Measurements from ENCODE around the gene SHH. TPM values are rescaled to one million over a fixed set of nuclear protein-coding genes. Genes with fewer than 3 reads are reported as not detected.
"Not testable (repeated sequence)": the region's sequence is repeated elsewhere in the genome, so short reads cannot be mapped to it uniquely, and the experiment has no call there.

The SHH gene
- total RNA-seq, 1 experiment from 2014 or later, result 7.9 TPM

GRCh38 chr7:155843426-155844018 lies 31.3 kb upstream of the SHH start:
- no peak for DNase-seq (ENCODE audit: extremely low read depth, low read depth)

DNA sequence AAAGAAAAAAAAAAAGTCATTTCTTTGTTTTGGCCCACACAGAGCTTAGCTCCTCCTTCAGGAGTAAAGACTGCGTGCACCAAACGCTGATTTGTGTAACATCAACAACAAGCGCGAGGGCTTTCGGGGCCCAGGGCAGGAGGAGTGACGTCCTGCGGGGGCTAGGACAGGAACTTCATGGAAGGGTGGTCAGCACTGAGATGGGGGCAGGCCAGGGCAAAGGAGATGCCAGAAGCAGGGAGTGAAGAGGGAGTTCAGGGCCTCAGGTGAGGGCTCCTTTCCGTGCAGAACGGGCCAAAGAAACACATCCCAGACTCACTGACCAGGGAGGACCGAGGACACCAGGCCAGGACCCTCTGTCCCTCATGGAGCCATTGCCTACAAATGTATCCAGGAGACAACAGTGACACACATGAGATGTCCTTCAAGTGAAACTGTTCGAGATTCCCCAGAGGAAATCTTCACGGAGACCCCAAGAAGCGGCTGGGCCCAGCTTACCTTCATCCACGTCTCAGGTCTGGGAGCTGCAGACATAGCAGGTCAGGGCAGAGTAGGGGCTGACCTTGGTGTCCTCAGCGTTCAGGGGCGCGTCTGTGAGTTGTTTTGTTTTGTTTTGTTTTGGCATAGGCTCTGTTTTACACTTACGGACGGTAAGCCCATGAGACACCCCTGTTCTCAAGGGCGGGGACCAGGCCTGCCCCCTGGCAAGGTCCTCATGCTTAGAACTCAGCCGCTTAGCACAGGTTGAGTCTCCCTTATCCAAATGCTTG lies 30.4 kb upstream of the SHH start:
- DNase-seq (ENCODE audit: extremely low read depth, low read depth), result no peak

- no peak for DNase-seq (ENCODE audit: extremely low read depth, low read depth)
These were observed 28.6 kb upstream of the SHH start for GRCh38 chr7:155840909-155841308.

- DNase-seq (ENCODE audit: extremely low read depth, low read depth), result no peak
These were observed 28.1 kb upstream of the SHH start for GRCh38 chr7:155840262-155840885.

DNA sequence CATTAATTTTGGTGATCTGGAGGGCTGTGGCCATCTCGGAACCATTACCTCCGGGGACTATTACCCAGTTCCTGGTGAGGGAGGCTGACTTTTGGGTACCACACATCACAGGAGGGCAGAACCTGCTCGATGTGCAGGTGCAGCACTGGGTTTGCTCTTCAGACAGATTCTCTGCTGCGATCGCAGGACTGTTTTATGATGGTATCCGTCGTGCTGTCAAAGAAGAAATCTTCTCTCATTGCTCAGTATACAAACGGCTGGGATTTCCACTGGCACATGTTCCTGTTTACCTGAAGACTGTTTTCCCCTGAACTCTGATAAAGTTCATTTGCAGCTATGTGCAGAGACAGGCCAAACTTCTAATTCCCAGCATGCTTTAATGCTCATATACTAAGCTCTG lies 27.2 kb upstream of the SHH start:
- DNase-seq (ENCODE audit: extremely low read depth, low read depth), result no peak

GRCh38 chr7:155838312-155838711 lies 26.0 kb upstream of the SHH start:
- not testable (repeated sequence) for DNase-seq (ENCODE audit: extremely low read depth, low read depth)

DNA sequence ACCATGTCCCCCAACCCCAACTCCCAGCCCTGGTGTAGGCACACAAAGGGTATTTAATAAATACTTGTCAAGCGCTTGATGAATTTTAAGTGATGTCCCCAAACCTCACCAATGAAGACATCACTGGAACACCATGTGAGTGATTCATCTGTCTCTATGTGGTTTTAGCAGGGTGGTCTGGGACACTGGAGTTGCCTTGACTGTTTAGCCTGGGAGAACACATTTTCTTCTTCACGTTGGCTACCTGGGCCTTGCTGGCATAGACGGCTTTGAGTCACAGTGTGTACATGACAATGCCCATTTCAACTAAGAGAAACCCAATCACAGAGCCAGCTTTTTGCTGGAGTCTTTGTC lies 24.8 kb upstream of the SHH start:
- no peak for DNase-seq (ENCODE audit: extremely low read depth, low read depth)

- no peak for DNase-seq (ENCODE audit: extremely low read depth, low read depth)
These were observed 24.2 kb upstream of the SHH start for GRCh38 chr7:155836216-155837125.

GRCh38 chr7:155835446-155836215 lies 23.4 kb upstream of the SHH start:
- no peak for DNase-seq (ENCODE audit: extremely low read depth, low read depth)

DNA sequence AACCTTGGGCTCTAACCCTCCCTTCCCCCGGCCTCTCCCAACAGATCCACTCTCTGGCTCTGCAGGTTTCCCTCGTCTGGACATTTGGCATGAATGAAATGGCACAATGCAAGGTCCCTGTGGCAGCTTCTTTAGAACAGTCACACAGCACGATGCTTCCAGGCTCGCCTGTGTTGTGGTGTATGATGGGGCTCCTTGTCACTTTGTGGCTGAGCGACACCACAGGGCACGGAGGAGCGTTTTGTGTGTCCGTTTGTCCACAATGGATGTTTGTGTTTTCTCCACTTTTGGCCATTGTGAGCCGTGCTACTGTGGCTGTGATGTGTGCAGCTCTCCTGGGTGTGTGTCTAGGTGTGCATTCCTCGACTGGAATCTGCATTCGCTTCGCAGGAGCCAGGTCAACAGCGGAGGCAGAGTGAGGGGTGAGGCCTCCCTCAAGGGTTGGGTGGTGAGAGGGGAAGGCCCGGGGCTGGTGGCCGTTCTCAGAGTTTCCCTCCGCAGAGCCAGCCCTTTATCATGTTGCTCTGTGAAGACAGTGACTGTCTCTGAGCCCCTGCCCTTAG lies 22.3 kb upstream of the SHH start:
- no peak for DNase-seq (ENCODE audit: extremely low read depth, low read depth)

DNA sequence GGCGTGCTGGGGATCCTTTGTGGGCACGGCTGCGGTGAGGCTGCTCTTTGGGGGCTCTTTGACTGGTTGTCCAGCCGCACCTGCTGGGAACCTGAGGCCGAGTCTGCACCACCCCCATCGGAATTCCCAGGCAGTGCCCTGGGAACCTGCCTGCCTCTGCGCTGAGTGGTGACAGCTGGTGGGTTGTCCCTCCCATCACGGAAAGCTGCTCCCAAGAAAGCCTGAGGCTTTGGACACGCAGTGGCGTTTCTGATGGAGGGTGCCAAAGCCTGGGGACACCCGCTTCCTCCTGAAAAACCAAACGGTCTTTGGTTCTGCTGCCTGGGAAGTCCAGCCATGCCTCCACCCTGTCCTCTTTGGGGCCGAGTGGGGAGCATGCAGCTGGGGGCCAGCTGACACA lies 21.4 kb upstream of the SHH start:
- no peak for DNase-seq (ENCODE audit: extremely low read depth, low read depth)

GRCh38 chr7:155832581-155832981 lies 20.3 kb upstream of the SHH start:
- DNase-seq (ENCODE audit: extremely low read depth, low read depth), result no peak

- no peak for DNase-seq (ENCODE audit: extremely low read depth, low read depth)
These were observed 19.7 kb upstream of the SHH start for GRCh38 chr7:155831807-155832524.

DNA sequence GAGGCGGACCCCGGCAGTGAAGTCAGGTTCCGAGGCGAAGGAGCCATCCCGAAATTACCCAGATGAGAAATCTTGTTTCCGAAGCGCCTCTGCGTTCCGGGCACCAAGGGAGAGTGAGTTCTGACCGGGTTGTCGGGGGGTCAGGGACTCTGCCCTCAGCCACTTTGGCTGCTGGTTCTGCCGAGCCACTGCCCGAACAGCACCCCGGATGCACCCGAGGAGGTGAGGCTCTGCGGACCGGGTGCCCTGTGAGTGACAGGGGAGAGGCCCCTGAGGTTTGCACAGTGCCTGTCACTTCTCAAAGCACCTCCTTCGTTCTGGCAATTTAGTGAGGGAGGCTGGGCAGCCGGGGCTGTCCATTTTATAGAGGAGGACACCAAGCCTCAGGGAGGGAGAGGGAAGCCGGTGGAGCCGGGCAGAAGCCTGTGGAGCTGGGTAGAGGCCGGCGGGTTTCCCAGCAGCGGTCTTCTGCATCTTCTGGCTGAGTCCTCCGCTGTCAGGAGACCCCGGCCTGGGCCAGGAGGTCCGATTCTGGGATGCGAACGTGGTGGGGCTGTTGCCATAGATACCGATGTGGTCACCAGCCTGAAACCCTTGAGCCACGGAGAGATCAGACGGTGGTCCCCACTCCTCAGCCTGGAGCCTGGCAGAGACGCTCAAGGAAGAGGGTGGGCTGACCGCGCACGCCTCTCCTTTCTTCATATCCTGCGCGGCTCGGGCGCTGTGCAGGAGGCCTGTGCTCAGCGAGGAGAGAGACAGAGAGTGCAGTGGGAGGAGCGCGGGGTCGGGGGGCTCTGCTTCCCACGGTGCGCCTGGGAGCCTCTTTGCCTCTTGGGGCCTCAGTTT lies 18.9 kb upstream of the SHH start:
- DNase-seq (ENCODE audit: extremely low read depth, low read depth), result no peak

DNA sequence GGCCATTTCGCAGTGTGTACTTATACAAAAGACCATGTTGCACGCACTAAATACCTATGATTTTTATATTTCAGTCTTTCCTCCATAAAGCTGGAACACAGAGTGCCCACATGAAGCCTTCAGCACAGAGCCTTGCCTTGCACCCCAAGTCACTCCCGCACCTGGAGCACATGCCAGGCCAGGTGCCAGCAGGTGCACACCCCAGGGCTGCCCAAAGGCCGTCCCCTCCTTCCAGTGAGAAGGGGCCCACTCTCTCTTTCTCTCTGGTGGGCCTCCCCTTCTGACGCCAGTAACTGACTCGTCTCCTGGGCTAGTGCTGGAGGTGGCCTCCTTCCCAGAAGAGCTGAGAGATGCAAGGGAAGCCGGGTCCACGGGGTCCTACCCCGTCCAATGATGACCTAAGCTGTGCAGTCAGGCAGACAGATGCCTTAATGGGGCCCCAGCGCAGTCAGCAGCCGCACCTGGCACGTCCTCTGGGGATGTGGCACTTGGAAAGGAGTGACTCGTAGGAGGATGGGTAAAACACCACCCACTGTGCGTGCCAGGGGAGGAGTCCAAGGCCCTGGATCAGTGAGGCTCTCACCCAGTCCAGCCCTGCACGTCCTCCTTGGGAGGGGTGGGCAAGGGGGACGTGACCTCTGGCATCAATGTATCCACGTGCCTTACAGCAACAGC lies 17.7 kb upstream of the SHH start:
- no peak for DNase-seq (ENCODE audit: extremely low read depth, low read depth)

GRCh38 chr7:155825336-155825735 lies 13.1 kb upstream of the SHH start:
- no peak for DNase-seq (ENCODE audit: extremely low read depth, low read depth)

DNA sequence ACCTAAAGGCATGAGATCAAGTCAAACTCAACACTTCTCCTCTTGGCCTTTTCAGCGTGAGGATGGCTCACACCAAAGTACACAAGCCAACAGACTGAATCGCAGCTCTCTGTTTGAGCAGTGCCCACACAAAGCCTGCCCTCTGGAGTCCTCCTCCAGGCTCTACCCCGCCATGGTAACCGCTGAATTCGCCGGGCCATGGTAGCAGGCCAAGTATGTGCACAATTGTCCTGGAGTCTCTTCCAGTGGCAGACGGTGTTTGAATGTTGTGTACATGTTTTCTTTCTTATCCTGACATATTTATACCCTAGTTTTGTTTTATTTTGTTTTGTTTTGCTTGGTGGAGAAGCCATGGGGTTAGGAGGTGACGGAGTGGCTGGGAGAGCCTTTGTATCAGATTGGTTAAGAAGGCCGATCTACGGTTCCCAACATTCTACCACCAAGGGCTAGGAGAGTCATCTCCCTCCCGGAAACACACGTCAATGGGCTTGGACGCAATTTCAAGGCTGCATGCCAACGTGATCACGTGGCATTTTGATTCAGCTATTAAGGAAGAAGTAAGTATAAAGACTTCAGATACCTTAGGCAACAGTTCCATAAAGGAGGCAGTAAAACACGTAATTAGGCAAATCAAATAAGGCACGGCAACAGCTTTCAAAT lies 12.1 kb upstream of the SHH start:
- DNase-seq (ENCODE audit: extremely low read depth, low read depth), result peak; percentile 70

Data from NCI-H460 (cell line).